Measurements from ENCODE around the gene ANGEL2. TPM values are rescaled to one million over a fixed set of nuclear protein-coding genes. Genes with fewer than 3 reads are reported as not detected.
"Not testable (repeated sequence)": the region's sequence is repeated elsewhere in the genome, so short reads cannot be mapped to it uniquely, and the experiment has no call there.

The ANGEL2 gene
- total and polyA plus RNA-seq, 2 of the 4 experiments (the other 2 are of a cell fraction): 13.4 to 44.1 TPM

DNA sequence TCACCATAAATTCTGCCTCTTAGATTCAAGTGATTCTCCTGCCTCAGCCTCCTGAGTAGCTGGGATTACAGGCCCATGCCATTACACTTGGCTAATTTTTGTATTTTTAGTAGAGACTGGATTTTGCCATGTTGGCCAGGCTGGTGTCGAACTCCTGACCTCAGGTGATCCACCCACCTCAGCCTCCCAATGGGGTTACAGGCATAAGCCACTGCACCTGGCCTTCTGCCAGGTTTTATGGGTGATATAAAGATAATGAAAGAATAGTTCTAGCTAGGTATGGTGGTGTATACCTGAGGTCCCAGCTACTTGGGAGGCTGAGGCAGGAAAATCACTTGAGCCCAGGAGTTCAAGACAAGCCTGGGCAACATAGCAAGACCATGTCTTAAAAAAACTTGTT, 50.7 kb downstream of the ANGEL2 start:
- H3K9me3 ChIP-seq (ENCODE audit: control insufficient read depth, insufficient read depth, low read length); H3K9me1 ChIP-seq (ENCODE audit: insufficient read depth, low read length); H2BK20ac ChIP-seq (ENCODE audit: low read depth, low read length); BruUV-seq (replicated peaks); H4K8ac ChIP-seq (ENCODE audit: low read depth in 2 of 2, low read length in 2 of 2); H3K14ac ChIP-seq (replicated peaks; ENCODE audit: low read depth, low read length); H4K91ac ChIP-seq (ENCODE audit: insufficient read depth, low read depth, low read length); H2BK5ac ChIP-seq (ENCODE audit: low read depth, low read length, poor library complexity, severe bottlenecking); H3K4me2 ChIP-seq (ENCODE audit: low read depth, low read length); POLR2A ChIA-PET (ENCODE audit: unreplicated experiment); DNase-seq; H2AFZ ChIP-seq (replicated peaks; ENCODE audit: low read length, poor library complexity); H3K79me1 ChIP-seq (ENCODE audit: low read depth in 1 of 2, low read length in 2 of 2); ATAC-seq (ENCODE audit: low read depth); in situ Hi-C loops (cut with MboI; ENCODE audit: low sequenced_read_pairs); H3K56ac ChIP-seq (ENCODE audit: extremely low read depth, insufficient read depth, low read length); intact Hi-C loops (cut with micrococcal nuclease); CTCF ChIA-PET; H3K4me1 ChIP-seq (ENCODE audit: control insufficient read depth, insufficient read depth, low read length); H2AK9ac ChIP-seq (replicated peaks; ENCODE audit: low read depth, low read length, poor library complexity); H2BK120ac ChIP-seq (ENCODE audit: low read depth, low read length); H3K27ac ChIP-seq (ENCODE audit: insufficient read depth, low read length); H3K4me3 ChIP-seq (ENCODE audit: insufficient read depth, low read depth, low read length); H3K27me3 ChIP-seq (ENCODE audit: control insufficient read depth, insufficient read depth, low read length); H3K23ac ChIP-seq (ENCODE audit: low read depth, low read length); H2BK15ac ChIP-seq (ENCODE audit: low read depth, low read length); H3K9ac ChIP-seq (ENCODE audit: low read depth, low read length); H3K18ac ChIP-seq (ENCODE audit: low read depth, low read length); dilution Hi-C loops (cut with HindIII; ENCODE audit: low sequenced_read_pairs, unreplicated experiment); H4K20me1 ChIP-seq (ENCODE audit: insufficient read depth, low read length); H4K5ac ChIP-seq (ENCODE audit: low read depth, low read length); H2AK5ac ChIP-seq (ENCODE audit: low read depth, low read length); H3K4ac ChIP-seq (ENCODE audit: low read depth, low read length): not testable (repeated sequence)
- whole genome bisulfite sequencing, 2 experiments (ENCODE audit: extremely low coverage in 2 of 2, insufficient read length in 1 of 2): no CpG with 5 or more reads among the region's 1 CpG
- peaks cover 30% of the 10 kb centered on the region for H3K36me3 ChIP-seq (ENCODE audit: control insufficient read depth, insufficient read depth, low read length)
